Measurements from ENCODE around the gene SLC12A6. TPM values are rescaled to one million over a fixed set of nuclear protein-coding genes. Genes with fewer than 3 reads are reported as not detected.

The SLC12A6 gene
- total RNA-seq, 1 experiment from 2014 or later = 8.9 TPM

GRCh38 chr15:34246276-34246976 lies 91.2 kb downstream of the SLC12A6 start:
- H3K4me1 ChIP-seq = 0 out of 2 replicates have a peak, but pooled peaks cover 5% of the 10 kb centered on the region
- Mint-ChIP-seq H3K4me1 (ENCODE audit: low read depth, unreplicated experiment) (no peaks in the 10 kb centered on the region), H3K9me3 (ENCODE audit: unreplicated experiment) (no peaks in the 10 kb centered on the region), H3K36me3 (ENCODE audit: insufficient read depth, unreplicated experiment) (no peaks in the 10 kb centered on the region), H3K4me3 (ENCODE audit: unreplicated experiment) (no peak overlapping the region), H3K27ac (ENCODE audit: unreplicated experiment) (no peak overlapping the region), H3K27me3 (ENCODE audit: insufficient read depth, unreplicated experiment) (no peaks in the 10 kb centered on the region)
- no peak for DNase-seq
- H3K36me3 ChIP-seq (ENCODE audit: control insufficient read depth, insufficient read depth, low read length) = no peaks in the 10 kb centered on the region
- no peaks in the 10 kb centered on the region for H3K27me3 ChIP-seq (replicated peaks; ENCODE audit: control insufficient read depth, insufficient read depth, low read length)
- no TSS peak for BruUV-seq (replicated peaks)
- TF ChIP-seq CTCF (IDR thresholded peaks at IDR 0.05; ENCODE audit: insufficient read depth in 1 of 2, low read depth in 1 of 2, low read length in 1 of 2, severe bottlenecking in 1 of 2, unreplicated experiment in 1 of 2) = no peak
- ChIA-PET POLR2A (no interaction called here), CTCF (interaction anchor here (0.6 kb wide), 1 partner anchor 48 kb away, joined by 3 read pairs; no protein-coding TSS in a partner anchor)
- H3K9me3 ChIP-seq = no peaks in the 10 kb centered on the region; the same call in 1 of the 2 replicates
- H3K4me3 ChIP-seq (ENCODE audit: low read depth, low read length) = no peak overlapping the region
- intact Hi-C loops (cut with micrococcal nuclease; ENCODE audit: unreplicated experiment) = no loop called here

- Mint-ChIP-seq H3K36me3 (ENCODE audit: insufficient read depth, unreplicated experiment) (no peaks in the 10 kb centered on the region), H3K4me3 (ENCODE audit: unreplicated experiment) (no peak overlapping the region), H3K27me3 (ENCODE audit: insufficient read depth, unreplicated experiment) (no peaks in the 10 kb centered on the region), H3K9me3 (ENCODE audit: unreplicated experiment) (no peaks in the 10 kb centered on the region), H3K27ac (ENCODE audit: unreplicated experiment) (no peak overlapping the region), H3K4me1 (ENCODE audit: low read depth, unreplicated experiment) (no peaks in the 10 kb centered on the region)
- no peaks in the 10 kb centered on the region for H3K27me3 ChIP-seq (replicated peaks; ENCODE audit: control insufficient read depth, insufficient read depth, low read length)
- H3K36me3 ChIP-seq (ENCODE audit: control insufficient read depth, insufficient read depth, low read length) = no peaks in the 10 kb centered on the region
- intact Hi-C loops (cut with micrococcal nuclease; ENCODE audit: unreplicated experiment) = no loop called here
- no peaks in the 10 kb centered on the region; the same call in 1 of the 2 replicates for H3K9me3 ChIP-seq
- TF ChIP-seq CTCF (IDR thresholded peaks at IDR 0.05; ENCODE audit: insufficient read depth in 1 of 2, low read depth in 1 of 2, low read length in 1 of 2, severe bottlenecking in 1 of 2, unreplicated experiment in 1 of 2) = no peak
- H3K4me1 ChIP-seq = 0 out of 2 replicates have a peak, but pooled peaks cover 5% of the 10 kb centered on the region
- ChIA-PET CTCF (no interaction called here), POLR2A (no interaction called here)
- H3K4me3 ChIP-seq (ENCODE audit: low read depth, low read length) = no peak overlapping the region
- DNase-seq = no peak
- no TSS peak for BruUV-seq (replicated peaks)
These were observed 94.4 kb downstream of the SLC12A6 start for GRCh38 chr15:34243226-34243625.

GRCh38 chr15:34242331-34242710 lies 95.3 kb downstream of the SLC12A6 start:
- H3K4me1 ChIP-seq = 0 out of 2 replicates have a peak, but pooled peaks cover 5% of the 10 kb centered on the region
- H3K27me3 ChIP-seq (replicated peaks; ENCODE audit: control insufficient read depth, insufficient read depth, low read length) = no peaks in the 10 kb centered on the region
- Mint-ChIP-seq H3K27me3 (ENCODE audit: insufficient read depth, unreplicated experiment) (no peaks in the 10 kb centered on the region), H3K27ac (ENCODE audit: unreplicated experiment) (no peak overlapping the region), H3K4me1 (ENCODE audit: low read depth, unreplicated experiment) (no peaks in the 10 kb centered on the region), H3K36me3 (ENCODE audit: insufficient read depth, unreplicated experiment) (no peaks in the 10 kb centered on the region), H3K9me3 (ENCODE audit: unreplicated experiment) (no peaks in the 10 kb centered on the region), H3K4me3 (ENCODE audit: unreplicated experiment) (no peak overlapping the region)
- no peaks in the 10 kb centered on the region for H3K36me3 ChIP-seq (ENCODE audit: control insufficient read depth, insufficient read depth, low read length)
- ChIA-PET POLR2A (no interaction called here), CTCF (no interaction called here)
- BruUV-seq (replicated peaks) = no TSS peak
- no peak overlapping the region for H3K4me3 ChIP-seq (ENCODE audit: low read depth, low read length)
- no peak for TF ChIP-seq CTCF (IDR thresholded peaks at IDR 0.05; ENCODE audit: insufficient read depth in 1 of 2, low read depth in 1 of 2, low read length in 1 of 2, severe bottlenecking in 1 of 2, unreplicated experiment in 1 of 2)
- H3K9me3 ChIP-seq = no peaks in the 10 kb centered on the region; the same call in 1 of the 2 replicates
- intact Hi-C loops (cut with micrococcal nuclease; ENCODE audit: unreplicated experiment) = no loop called here
- DNase-seq = no peak

Measured in Caco-2 (cell line).